CD14-positive monocyte (primary cell): ENCODE results near the gene MSI1. TPM values are rescaled to one million over a fixed set of nuclear protein-coding genes. Genes with fewer than 3 reads are reported as not detected.

Experiments
- DNase-seq, 3 donors: peaks; one replicate each; pipeline ENCODE4 v3.0.0-alpha.2; 2011 to 2022
- H2AFZ ChIP-seq: 2 replicates; pipeline ENCODE4 v1.6.0; 2012; ENCODE audit warnings: mild to moderate bottlenecking, low read depth, low read length, inconsistent platforms; ENCODE audit not compliant: insufficient read depth, poor library complexity, severe bottlenecking
- H3K27ac ChIP-seq, 2 donors: 1 replicate in 1 of 2; 2 replicates in 1 of 2; pipeline ENCODE4 v1.5.1; 2012 to 2013; ENCODE audit warnings: low read length in 2 of 2, control low read depth in 1 of 2, inconsistent platforms in 1 of 2, low read depth in 1 of 2, mild to moderate bottlenecking in 1 of 2
- H3K27me3 ChIP-seq, 2 donors: one replicate each; pipeline versions ENCODE4 v1.6.0 to v1.6.1; 2011 to 2013; ENCODE audit warnings: low read length in 2 of 2; ENCODE audit not compliant: control insufficient read depth in 2 of 2, insufficient read depth in 2 of 2
- H3K36me3 ChIP-seq, 2 donors: replicated peaks in 1 of 2; 1 replicate in 1 of 2; 2 replicates in 1 of 2; pipeline versions ENCODE4 v1.5.1 to v1.6.1; 2012 to 2013; ENCODE audit warnings: low read length in 2 of 2, control low read depth in 1 of 2, inconsistent platforms in 1 of 2, mild to moderate bottlenecking in 1 of 2; ENCODE audit not compliant: insufficient read depth in 2 of 2, control insufficient read depth in 1 of 2
- H3K4me1 ChIP-seq, 2 donors: 1 replicate in 1 of 2; 2 replicates in 1 of 2; pipeline versions ENCODE4 v1.5.1 to v1.6.1; 2012 to 2013; ENCODE audit warnings: low read length in 2 of 2, control low read depth in 1 of 2, inconsistent platforms in 1 of 2, mild to moderate bottlenecking in 1 of 2, moderate library complexity in 1 of 2; ENCODE audit not compliant: insufficient read depth in 2 of 2, control insufficient read depth in 1 of 2
- H3K4me2 ChIP-seq: replicated peaks from 2 replicates; pipeline ENCODE3; 2012; ENCODE audit warnings: low read length, moderate library complexity, mild to moderate bottlenecking; ENCODE audit not compliant: poor library complexity, severe bottlenecking; ENCODE audit errors: extremely low read depth
- H3K4me3 ChIP-seq, 3 experiments: fragments of 200-600 bp in 1 of 3; sonication (generic) in 1 of 3; replicated peaks in 1 of 3; 1 replicate in 2 of 3; 2 replicates in 1 of 3; pipeline ENCODE4 v1.5.1; 2011 to 2013; ENCODE audit warnings: low read length in 3 of 3, mild to moderate bottlenecking in 3 of 3, control low read depth in 2 of 3, low read depth in 2 of 3, inconsistent platforms in 1 of 3, moderate library complexity in 1 of 3
- H3K79me2 ChIP-seq: 2 replicates; pipeline ENCODE4 v1.6.0; 2012; ENCODE audit warnings: mild to moderate bottlenecking, control low read depth, inconsistent platforms, low read length, moderate library complexity; ENCODE audit not compliant: insufficient read depth
- H3K9ac ChIP-seq: 2 replicates; pipeline ENCODE4 v1.6.0; 2017; ENCODE audit warnings: low read length, mild to moderate bottlenecking; ENCODE audit not compliant: insufficient read depth, poor library complexity, severe bottlenecking
- H3K9me3 ChIP-seq, 2 donors: replicated peaks in 1 of 2; 1 replicate in 1 of 2; 2 replicates in 1 of 2; pipeline versions ENCODE4 v1.5.1 to v1.6.1; 2012 to 2013; ENCODE audit warnings: low read length in 2 of 2, control low read depth in 1 of 2; ENCODE audit not compliant: control insufficient read depth in 1 of 2, insufficient read depth in 1 of 2
- H4K20me1 ChIP-seq: 2 replicates; pipeline ENCODE4 v1.6.0; 2012; ENCODE audit warnings: mild to moderate bottlenecking, low read length, control low read depth, moderate library complexity; ENCODE audit not compliant: insufficient read depth
- H3K27ac Mint-ChIP-seq, 7 donors: one replicate each; pipeline ENCODE4 v1.8.0; 2020; ENCODE audit warnings: mild to moderate bottlenecking in 7 of 7, mixed read lengths in 7 of 7, moderate library complexity in 6 of 7, inconsistent platforms in 2 of 7
- H3K27me3 Mint-ChIP-seq, 3 donors: one replicate each; pipeline ENCODE4 v1.8.0; 2021 to 2022; ENCODE audit warnings: low read depth in 3 of 3, mild to moderate bottlenecking in 3 of 3, mixed read lengths in 3 of 3, moderate library complexity in 3 of 3, inconsistent platforms in 1 of 3
- H3K36me3 Mint-ChIP-seq, 2 donors: one replicate each; pipeline ENCODE4 v1.8.0; 2020; ENCODE audit warnings: mixed read lengths in 2 of 2, inconsistent platforms in 1 of 2, mild to moderate bottlenecking in 1 of 2
- H3K4me1 Mint-ChIP-seq: one replicate; pipeline ENCODE4 v1.8.0; 2020; ENCODE audit warnings: mild to moderate bottlenecking, mixed read lengths
- H3K4me3 Mint-ChIP-seq, 2 donors: one replicate each; pipeline ENCODE4 v1.8.0; 2020; ENCODE audit warnings: mild to moderate bottlenecking in 2 of 2, mixed read lengths in 2 of 2, moderate library complexity in 1 of 2
- H3K9me3 Mint-ChIP-seq, 7 donors: one replicate each; pipeline ENCODE4 v1.8.0; 2020 to 2022; ENCODE audit warnings: mixed read lengths in 7 of 7, mild to moderate bottlenecking in 6 of 7, moderate library complexity in 6 of 7, inconsistent platforms in 2 of 7
- CTCF ChIP-seq: fragments of 200-600 bp; IDR thresholded peaks from one replicate; pipeline ENCODE4 v1.8.0; 2022; ENCODE audit warnings: antibody characterized with exemption, mild to moderate bottlenecking
- WGBS: methylation state at CpG from one replicate; pipeline ENCODE4 v1.1.5; 2013; ENCODE audit warnings: missing lambda C conversion rate; ENCODE audit not compliant: insufficient coverage; 5-methylcytosine and 5-hydroxymethylcytosine counted together
- intact Hi-C, 2 donors: fragments of 100-400 bp; cut with micrococcal nuclease; formaldehyde crosslinking; loops; one replicate each; pipeline versions ENCODE4 v1.15.0 to v1.15.1; 2023
- polyA plus RNA-seq, 3 donors: library from polyadenylated mRNA; depleted of rRNA in 1 of 3; unstranded in 2 of 3; stranded (reverse) in 1 of 3; fragments of 300-500 nt in 2 of 3; fragments of >200 nt in 1 of 3; fragmentation: Illumina TruSeq in 2 of 3; gene quantifications; 1 replicate in 2 of 3; 2 replicates in 1 of 3; pipeline ENCODE4 v1.2.3, GENCODE V29; 2012 to 2021

MSI1 gene
- polyA plus RNA-seq, 3 donors: not detected

GRCh38 chr12:120404271-120404670, 35.3 kb upstream of the MSI1 start:
- Mint-ChIP-seq H3K36me3 (no peaks in the 10 kb centered on the region), H3K4me3 (no peak overlapping the region), H3K27ac (no peak overlapping the region), H3K27me3 (peaks cover 3 to 18% (median 15%) of the 10 kb centered on the region in 3 donors), H3K4me1 (no peaks in the 10 kb centered on the region), H3K9me3 (peaks cover 0 to 4% (median 0%) of the 10 kb centered on the region in 7 donors)
- no peak for TF ChIP-seq CTCF
- intact Hi-C loops: no loop called here
- H4K20me1 ChIP-seq: no peaks in the 10 kb centered on the region
- no peaks in the 10 kb centered on the region for H3K9me3 ChIP-seq
- no peaks in the 10 kb centered on the region for H3K79me2 ChIP-seq
- H3K4me2 ChIP-seq: no peak overlapping the region
- no peaks in the 10 kb centered on the region for H3K4me1 ChIP-seq
- no peak overlapping the region for H2AFZ ChIP-seq
- H3K36me3 ChIP-seq: no peaks in the 10 kb centered on the region
- no CpG with 5 or more reads among the region's 1 CpG for WGBS
- no peak overlapping the region for H3K27ac ChIP-seq
- H3K4me3 ChIP-seq: no peak overlapping the region
- no peak overlapping the region for H3K9ac ChIP-seq
- peaks cover 0 to 2% of the 10 kb centered on the region in 2 donors for H3K27me3 ChIP-seq
- DNase-seq: no peak

- 100% methylated on average over 1 of the region's 3 CpGs for WGBS
- Mint-ChIP-seq H3K27ac (no peak overlapping the region), H3K9me3 (peaks cover 0 to 4% (median 0%) of the 10 kb centered on the region in 7 donors), H3K4me1 (no peaks in the 10 kb centered on the region), H3K4me3 (no peak overlapping the region), H3K27me3 (peaks cover 4 to 21% (median 15%) of the 10 kb centered on the region in 3 donors), H3K36me3 (no peaks in the 10 kb centered on the region)
- H3K4me3 ChIP-seq: no peak overlapping the region
- H3K4me2 ChIP-seq: no peak overlapping the region
- H3K27ac ChIP-seq: no peak overlapping the region
- no peaks in the 10 kb centered on the region for H3K79me2 ChIP-seq
- no peaks in the 10 kb centered on the region for H3K36me3 ChIP-seq
- H3K4me1 ChIP-seq: no peaks in the 10 kb centered on the region
- H2AFZ ChIP-seq: no peak overlapping the region
- no peaks in the 10 kb centered on the region for H3K9me3 ChIP-seq
- no peak for DNase-seq
- no peaks in the 10 kb centered on the region for H4K20me1 ChIP-seq
- H3K27me3 ChIP-seq: peaks cover 0 to 2% of the 10 kb centered on the region in 2 donors
- H3K9ac ChIP-seq: no peak overlapping the region
- intact Hi-C loops: no loop called here
- no peak for TF ChIP-seq CTCF
Observed at GRCh38 chr12:120403869-120404268, 34.9 kb upstream of the MSI1 start.
